NB4 (cell line): Measurements from ENCODE around the gene NIPA2.

Source experiments
- CTCF ChIP-seq: IDR thresholded peaks from one replicate; pipeline ENCODE4 v1.5.1; 2012; ENCODE audit warnings: low read depth, low read length
- POLR2A ChIP-seq: IDR thresholded peaks from 2 replicates; pipeline ENCODE4 v1.6.1; 2011; ENCODE audit warnings: mild to moderate bottlenecking; ENCODE audit not compliant: insufficient read length; ENCODE audit errors: extremely low read depth

GRCh38 chr15:22902578-22902977 lies 64.1 kb downstream of the NIPA2 start:
- TF ChIP-seq CTCF, result no peak
- TF ChIP-seq POLR2A, result no peak
